Breast epithelium (tissue), 3 donors: ENCODE results near the gene PIGU.

Source experiments
- POLR2A ChIP-seq: fragments of 450-650 bp; IDR thresholded peaks from one replicate; pipeline ENCODE4 v1.6.1; 2016; ENCODE audit warnings: antibody characterized with exemption, mild to moderate bottlenecking, moderate library complexity
- TF ChIP-seq, protein P1 (sequence below), 3 donors: fragments of 450-650 bp; IDR thresholded peaks; one replicate each; pipeline ENCODE4 v1.5.1; 2016 to 2017; ENCODE audit warnings: antibody characterized with exemption in 3 of 3, mild to moderate bottlenecking in 3 of 3, moderate library complexity in 3 of 3

DNA sequence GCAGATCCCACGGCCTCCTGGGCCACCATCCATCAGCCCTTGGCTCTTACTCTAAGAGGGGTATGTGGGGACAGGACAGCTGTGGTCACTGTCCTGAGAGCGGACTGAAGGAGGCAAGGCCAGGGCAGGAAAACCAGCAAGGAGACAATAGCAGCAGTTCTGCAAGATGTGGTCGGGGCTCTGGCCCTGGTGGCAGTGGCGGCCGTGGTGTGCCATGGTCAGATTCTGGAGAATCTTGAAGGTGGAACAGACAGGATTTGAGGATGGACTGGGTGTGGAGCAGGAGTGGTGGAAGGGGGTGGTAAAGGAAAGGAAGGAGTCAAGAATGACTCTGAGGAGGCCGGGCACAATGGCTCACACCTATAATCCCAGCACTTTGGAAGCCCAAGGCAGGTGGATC lies 124.3 kb downstream of the PIGU start:
- TF ChIP-seq POLR2A = no peak
- TF ChIP-seq, protein P1, sequence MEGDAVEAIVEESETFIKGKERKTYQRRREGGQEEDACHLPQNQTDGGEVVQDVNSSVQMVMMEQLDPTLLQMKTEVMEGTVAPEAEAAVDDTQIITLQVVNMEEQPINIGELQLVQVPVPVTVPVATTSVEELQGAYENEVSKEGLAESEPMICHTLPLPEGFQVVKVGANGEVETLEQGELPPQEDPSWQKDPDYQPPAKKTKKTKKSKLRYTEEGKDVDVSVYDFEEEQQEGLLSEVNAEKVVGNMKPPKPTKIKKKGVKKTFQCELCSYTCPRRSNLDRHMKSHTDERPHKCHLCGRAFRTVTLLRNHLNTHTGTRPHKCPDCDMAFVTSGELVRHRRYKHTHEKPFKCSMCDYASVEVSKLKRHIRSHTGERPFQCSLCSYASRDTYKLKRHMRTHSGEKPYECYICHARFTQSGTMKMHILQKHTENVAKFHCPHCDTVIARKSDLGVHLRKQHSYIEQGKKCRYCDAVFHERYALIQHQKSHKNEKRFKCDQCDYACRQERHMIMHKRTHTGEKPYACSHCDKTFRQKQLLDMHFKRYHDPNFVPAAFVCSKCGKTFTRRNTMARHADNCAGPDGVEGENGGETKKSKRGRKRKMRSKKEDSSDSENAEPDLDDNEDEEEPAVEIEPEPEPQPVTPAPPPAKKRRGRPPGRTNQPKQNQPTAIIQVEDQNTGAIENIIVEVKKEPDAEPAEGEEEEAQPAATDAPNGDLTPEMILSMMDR (IDR thresholded peaks at IDR 0.05) = no peak
